Sigmoid colon (tissue), 7 donors: Measurements from ENCODE around the gene PLEKHG4B. TPM values are rescaled to one million over a fixed set of nuclear protein-coding genes. Genes with fewer than 3 reads are reported as not detected.
"Not testable (repeated sequence)": the region's sequence is repeated elsewhere in the genome, so short reads cannot be mapped to it uniquely, and the experiment has no call there.

Experiments
- DNase-seq: peaks from one replicate; pipeline ENCODE4 v3.0.0-alpha.2; 2019
- H3K27ac ChIP-seq, 4 donors: fragments of 200-600 bp; sonication (generic); one replicate each; pipeline ENCODE4 v1.5.1; 2016 to 2019; ENCODE audit warnings: mild to moderate bottlenecking in 1 of 4
- H3K27me3 ChIP-seq, 3 donors: fragments of 200-600 bp; sonication (generic); one replicate each; pipeline ENCODE4 v1.5.1; 2019; ENCODE audit warnings: mild to moderate bottlenecking in 1 of 3
- H3K36me3 ChIP-seq, 4 donors: fragments of 200-600 bp; sonication (generic); one replicate each; pipeline ENCODE4 v1.5.1; 2016 to 2019
- H3K4me1 ChIP-seq, 4 donors: fragments of 200-600 bp; sonication (generic); one replicate each; pipeline ENCODE4 v1.5.1; 2017 to 2019
- H3K4me3 ChIP-seq, 4 donors: fragments of 200-600 bp; sonication (generic); one replicate each; pipeline ENCODE4 v1.5.1; 2017 to 2019; ENCODE audit warnings: mild to moderate bottlenecking in 2 of 4, moderate library complexity in 1 of 4
- H3K9me3 ChIP-seq, 4 donors: fragments of 200-600 bp in 3 of 4; sonication (generic) in 3 of 4; one replicate each; pipeline versions ENCODE4 v1.5.1 to v1.6.1; 2013 to 2019
- EP300 ChIP-seq, 4 donors: sonication (generic); formaldehyde crosslinking; IDR thresholded peaks; one replicate each; pipeline ENCODE4 v1.6.1; 2017; ENCODE audit warnings: antibody characterized with exemption in 4 of 4
- POLR2A ChIP-seq, 2 donors: fragments of 450-650 bp; IDR thresholded peaks; one replicate each; pipeline ENCODE4 v1.6.1; 2016; ENCODE audit warnings: antibody characterized with exemption in 2 of 2, mild to moderate bottlenecking in 2 of 2, moderate library complexity in 2 of 2
- POLR2AphosphoS5 ChIP-seq, 4 donors: sonication (generic); formaldehyde crosslinking; IDR thresholded peaks; one replicate each; pipeline ENCODE4 v1.6.1; 2017; ENCODE audit warnings: antibody characterized with exemption in 4 of 4
- WGBS, 2 donors: extraction: QIAGEN DNeasy Blood & Tissue Kit; methylation state at CpG; one replicate each; pipeline ENCODE4 v1.1.7; 2013; 5-methylcytosine and 5-hydroxymethylcytosine counted together
- intact Hi-C: fragments of 100-400 bp; cut with DNase I; formaldehyde crosslinking; loops from one replicate; pipeline ENCODE4 v1.15.1; 2023
- polyA plus RNA-seq, 3 donors: library from polyadenylated mRNA; stranded (reverse); fragments of 200-250 nt; gene quantifications; one replicate each; pipeline ENCODE4 v1.2.3, GENCODE V29; 2013
- small RNA-seq, 3 donors: library from RNA; depleted of rRNA; stranded (forward); fragments of <200 nt; gene quantifications; one replicate each; pipeline ENCODE3, GENCODE V24; 2016
- total RNA-seq, 4 donors: library from RNA; depleted of rRNA; stranded (reverse); fragments of >200 nt; gene quantifications; one replicate each; pipeline ENCODE4 v1.1.0, GENCODE V29; 2016
- TF ChIP-seq, protein P1 (sequence below), 4 experiments: fragments of 450-650 bp in 3 of 4; fragments of 200-600 bp in 1 of 4; IDR thresholded peaks; one replicate each; pipeline ENCODE4 v1.5.1; 2016 to 2019; ENCODE audit warnings: antibody characterized with exemption in 4 of 4, mild to moderate bottlenecking in 3 of 4, moderate library complexity in 2 of 4
- donor health status: healthy with polysubstance abuse.
- donor health status: Bipolar disorder and iron deficiency.
- donor health status: healthy.

Gene PLEKHG4B
- total and polyA plus RNA-seq, 7 donors: 0.04 to 1.9 (median 0.36) TPM; not detected in 2

DNA sequence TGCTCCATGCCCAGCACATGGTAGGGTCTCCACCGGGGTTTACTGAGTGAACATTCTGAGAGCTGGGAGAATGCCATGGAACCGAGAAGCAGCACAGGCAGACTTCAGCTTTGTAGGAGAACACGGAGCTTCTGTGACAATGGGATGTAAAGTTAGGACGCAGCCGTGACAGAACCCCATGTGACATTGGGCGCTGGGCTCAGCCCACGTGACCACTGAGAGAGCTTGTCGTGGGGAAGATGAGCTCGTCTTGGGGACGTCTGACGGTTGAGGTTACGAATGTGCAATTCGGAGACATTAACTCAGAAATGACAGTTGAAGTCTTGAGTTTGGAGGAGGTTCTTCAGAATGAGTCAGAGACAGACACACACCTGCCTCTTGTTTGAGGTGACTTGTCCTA, 139.7 kb downstream of the PLEKHG4B start:
- H3K9me3 ChIP-seq: no peaks in the 10 kb centered on the region
- TF ChIP-seq, protein P1, sequence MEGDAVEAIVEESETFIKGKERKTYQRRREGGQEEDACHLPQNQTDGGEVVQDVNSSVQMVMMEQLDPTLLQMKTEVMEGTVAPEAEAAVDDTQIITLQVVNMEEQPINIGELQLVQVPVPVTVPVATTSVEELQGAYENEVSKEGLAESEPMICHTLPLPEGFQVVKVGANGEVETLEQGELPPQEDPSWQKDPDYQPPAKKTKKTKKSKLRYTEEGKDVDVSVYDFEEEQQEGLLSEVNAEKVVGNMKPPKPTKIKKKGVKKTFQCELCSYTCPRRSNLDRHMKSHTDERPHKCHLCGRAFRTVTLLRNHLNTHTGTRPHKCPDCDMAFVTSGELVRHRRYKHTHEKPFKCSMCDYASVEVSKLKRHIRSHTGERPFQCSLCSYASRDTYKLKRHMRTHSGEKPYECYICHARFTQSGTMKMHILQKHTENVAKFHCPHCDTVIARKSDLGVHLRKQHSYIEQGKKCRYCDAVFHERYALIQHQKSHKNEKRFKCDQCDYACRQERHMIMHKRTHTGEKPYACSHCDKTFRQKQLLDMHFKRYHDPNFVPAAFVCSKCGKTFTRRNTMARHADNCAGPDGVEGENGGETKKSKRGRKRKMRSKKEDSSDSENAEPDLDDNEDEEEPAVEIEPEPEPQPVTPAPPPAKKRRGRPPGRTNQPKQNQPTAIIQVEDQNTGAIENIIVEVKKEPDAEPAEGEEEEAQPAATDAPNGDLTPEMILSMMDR (IDR thresholded peaks at IDR 0.05): no peak
- TF ChIP-seq POLR2A (IDR thresholded peaks at IDR 0.05): no peak
- no peak for TF ChIP-seq POLR2AphosphoS5 (IDR thresholded peaks at IDR 0.05)
- no peak for TF ChIP-seq EP300 (IDR thresholded peaks at IDR 0.05)
- no peak for DNase-seq
- intact Hi-C loops: no loop called here
- no peak overlapping the region for H3K4me3 ChIP-seq
- no peaks in the 10 kb centered on the region for H3K4me1 ChIP-seq
- H3K27me3 ChIP-seq: no peaks in the 10 kb centered on the region
- H3K36me3 ChIP-seq: peaks cover 29 to 99% (median 55%) of the 10 kb centered on the region in 4 donors
- WGBS, 2 donors: 89% methylated on average over 13 of the region's 13 CpGs
- no peak overlapping the region for H3K27ac ChIP-seq

DNA sequence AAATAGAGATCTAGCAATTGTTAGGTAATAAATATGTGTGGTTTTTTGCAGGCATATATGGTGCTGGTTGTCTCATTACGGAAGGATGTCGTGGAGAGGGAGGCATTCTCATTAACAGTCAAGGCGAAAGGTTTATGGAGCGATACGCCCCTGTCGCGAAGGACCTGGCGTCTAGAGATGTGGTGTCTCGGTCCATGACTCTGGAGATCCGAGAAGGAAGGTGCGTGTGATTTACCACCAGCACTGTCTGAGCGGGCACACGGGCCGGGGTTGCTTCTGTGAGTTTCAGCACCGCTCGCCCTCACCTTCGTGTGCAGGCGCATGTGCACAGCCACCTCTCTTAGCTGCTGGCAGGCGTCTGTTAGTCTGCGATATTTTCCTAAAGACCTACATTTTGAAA, 141.5 kb downstream of the PLEKHG4B start:
- H3K4me3 ChIP-seq, H3K27ac ChIP-seq, intact Hi-C loops, H3K27me3 ChIP-seq, H3K9me3 ChIP-seq, DNase-seq, H3K4me1 ChIP-seq: not testable (repeated sequence)
- H3K36me3 ChIP-seq: peaks cover 16 to 95% (median 46%) of the 10 kb centered on the region in 4 donors
- WGBS, 2 donors: 97% methylated on average over 20 of the region's 20 CpGs

DNA sequence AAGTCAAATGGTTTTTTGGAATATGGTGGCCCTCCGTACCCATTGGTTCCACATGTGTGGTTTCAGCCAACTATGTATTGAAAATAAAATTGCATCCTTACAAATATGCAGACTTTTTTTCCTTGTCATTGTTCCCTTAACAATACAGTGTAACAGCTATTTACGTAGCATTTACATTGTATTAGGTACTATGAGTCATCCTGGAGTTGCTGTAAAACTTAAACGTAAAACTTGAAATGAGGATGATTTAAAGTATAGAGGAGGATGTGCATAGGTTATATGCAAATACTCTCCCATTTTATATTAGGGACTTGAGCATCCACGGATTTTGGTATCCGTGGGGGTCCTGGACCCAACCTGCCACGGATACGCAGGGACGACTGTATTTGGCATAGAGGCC, 142.5 kb downstream of the PLEKHG4B start:
- WGBS, 2 donors: 82 to 84% methylated on average over 8 of the region's 8 CpGs
- intact Hi-C loops: no loop called here
- Histone ChIP-seq H3K27ac (no peak overlapping the region), H3K9me3 (no peaks in the 10 kb centered on the region), H3K36me3 (peaks cover 15 to 95% (median 38%) of the 10 kb centered on the region in 4 donors), H3K4me3 (no peak overlapping the region), H3K27me3 (no peaks in the 10 kb centered on the region), H3K4me1 (no peaks in the 10 kb centered on the region)
- TF ChIP-seq EP300 (IDR thresholded peaks at IDR 0.05) (no peak), POLR2A (IDR thresholded peaks at IDR 0.05) (no peak), POLR2AphosphoS5 (IDR thresholded peaks at IDR 0.05) (no peak)
- TF ChIP-seq, protein P1 (IDR thresholded peaks at IDR 0.05): no peak
- DNase-seq: no peak

DNA sequence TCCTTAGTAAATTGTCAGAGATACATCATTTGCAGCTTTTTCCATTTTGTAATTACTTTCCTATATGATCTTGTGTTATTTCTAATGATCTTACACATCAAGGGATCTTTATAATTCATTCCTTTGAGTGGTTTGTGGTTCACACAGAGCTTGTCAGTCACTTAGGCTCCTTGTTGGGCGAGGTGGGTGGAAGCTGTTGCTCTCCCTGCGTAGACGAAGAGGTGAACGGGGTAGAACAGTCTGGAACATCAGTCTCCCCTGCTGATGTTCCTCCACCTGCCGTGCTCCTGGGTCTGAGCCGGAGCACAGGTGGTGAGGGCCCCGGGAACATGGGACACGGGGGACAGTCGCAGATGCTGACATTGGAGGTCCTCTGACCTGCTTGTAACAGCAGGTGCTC, 143.6 kb downstream of the PLEKHG4B start:
- DNase-seq, H3K4me3 ChIP-seq, H3K9me3 ChIP-seq, H3K4me1 ChIP-seq, H3K27ac ChIP-seq, H3K27me3 ChIP-seq, intact Hi-C loops: not testable (repeated sequence)
- 97 to 98% methylated on average over 7 of the region's 9 CpGs for WGBS, 2 donors
- peaks cover 18 to 95% (median 36%) of the 10 kb centered on the region in 4 donors for H3K36me3 ChIP-seq

DNA sequence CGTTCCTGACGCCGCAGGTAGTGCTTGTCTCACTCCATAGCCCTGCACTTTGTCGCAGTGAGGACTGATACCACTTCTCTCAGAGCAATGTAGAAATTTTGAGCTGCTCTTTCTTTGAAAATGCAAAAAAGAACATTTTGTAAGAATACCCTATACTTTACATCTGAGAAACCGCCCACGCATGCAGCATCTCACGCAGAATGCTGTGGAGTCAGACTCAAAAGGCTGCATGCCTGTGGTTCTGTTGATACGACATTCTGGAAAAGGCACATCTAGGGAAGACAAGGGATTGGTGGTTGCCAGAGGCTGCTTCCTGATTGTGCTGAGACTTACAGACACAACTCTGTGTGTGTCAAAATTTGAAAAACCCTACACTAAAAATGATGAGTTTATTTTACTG, 146.0 kb downstream of the PLEKHG4B start:
- WGBS, 2 donors: 94 to 97% methylated on average over 8 of the region's 8 CpGs
- H3K4me3 ChIP-seq, intact Hi-C loops, H3K4me1 ChIP-seq, DNase-seq, H3K27me3 ChIP-seq, H3K9me3 ChIP-seq, H3K27ac ChIP-seq: not testable (repeated sequence)
- H3K36me3 ChIP-seq: peaks cover 20 to 95% (median 57%) of the 10 kb centered on the region in 4 donors

Small RNA genes lying within 50 kb of the gene (small RNA-seq; reads per million reads assigned to genes)
- 0 reads per million in 3 donors for gene RF00019

Other genes starting within 250 kb of the PLEKHG4B start
- under 1 TPM in 1 of 4 donors, not detected in 3; 0.66 TPM for gene LRRC14B, start 99.3 kb downstream of the PLEKHG4B start, total RNA-seq
- not detected for gene LRRC14B, start 99.3 kb downstream of the PLEKHG4B start, polyA plus RNA-seq
- 1 to 10 TPM; 5.7 to 8.3 (median 7.1) TPM for gene CCDC127, start 126.0 kb downstream of the PLEKHG4B start, total RNA-seq
- gene CCDC127, start 126.0 kb downstream of the PLEKHG4B start, polyA plus RNA-seq: 1 to 10 TPM; 1.2 to 3.3 (median 1.2) TPM
- 10 to 100 TPM; 72.7 to 87.0 (median 80.2) TPM for gene SDHA, start 126.2 kb downstream of the PLEKHG4B start, total RNA-seq
- gene SDHA, start 126.2 kb downstream of the PLEKHG4B start, polyA plus RNA-seq: 100 to 1,000 TPM; 184 to 290 (median 187) TPM
- gene PDCD6, start 179.5 kb downstream of the PLEKHG4B start, total RNA-seq: 10 to 100 TPM; 47.6 to 69.1 (median 53.5) TPM
- gene PDCD6, start 179.5 kb downstream of the PLEKHG4B start, polyA plus RNA-seq: 100 to 1,000 TPM; 174 to 231 (median 182) TPM
- gene AHRR, start 229.5 kb downstream of the PLEKHG4B start, total RNA-seq: 1 to 10 TPM in 1 of 4 donors, under 1 TPM in 2, not detected in 1; under 0.01 to 1.4 (median 0.68) TPM
- gene AHRR, start 229.5 kb downstream of the PLEKHG4B start, polyA plus RNA-seq: 1 to 10 TPM in 2 of 3 donors, under 1 TPM in 1; 0.85 to 1.8 (median 1.2) TPM